ENCODE data around the gene GPR55. TPM values are rescaled to one million over a fixed set of nuclear protein-coding genes. Genes with fewer than 3 reads are reported as not detected.

GPR55 gene
- total and polyA plus RNA-seq, 2 of the 8 experiments (the other 6 are each of a cell fraction or from before 2014, with no cell fraction given): not detected

- no peak for TF ChIP-seq CHD7 (IDR thresholded peaks at IDR 0.05; ENCODE audit: insufficient replicate concordance, low read length)
- no peak for TF ChIP-seq TAF7 (optimal IDR thresholded peaks at IDR 0.05; ENCODE audit: borderline replicate concordance, low read depth, low read length)
- no peak for TF ChIP-seq ATF2 (IDR thresholded peaks at IDR 0.05; ENCODE audit: low read length)
- TF ChIP-seq TAF1 (IDR thresholded peaks at IDR 0.05; ENCODE audit: low read depth, low read length): no peak
- no peak for TF ChIP-seq EGR1 (IDR thresholded peaks at IDR 0.05; ENCODE audit: borderline replicate concordance, low read depth, low read length)
- no peak for TF ChIP-seq CTCF (IDR thresholded peaks at IDR 0.05; ENCODE audit: control extremely low read depth in 1 of 3, insufficient read depth in 1 of 3, low read depth in 1 of 3, low read length in 3 of 3)
Measured at GRCh38 chr2:230885463-230886130, 39.4 kb downstream of the GPR55 start (continued).

Data from H1 (cell line).